GM21723 (cell line): ENCODE data around the gene DYSF.

Experiments
- ATAC-seq: cut with Tn5 transposase; IDR thresholded peaks from one replicate; pipeline ENCODE4 v1.9.1; 2021; ENCODE audit warnings: mild to moderate bottlenecking, moderate library complexity; ENCODE audit not compliant: unreplicated experiment

DYSF gene

GRCh38 chr2:71564790-71565189 is 111.4 kb downstream of the DYSF start:
- no peak for ATAC-seq

GRCh38 chr2:71566372-71566771 is 113.0 kb downstream of the DYSF start:
- ATAC-seq: no peak

- no peak for ATAC-seq
Measured at GRCh38 chr2:71567625-71568024, 114.3 kb downstream of the DYSF start.

GRCh38 chr2:71568103-71568502 is 114.7 kb downstream of the DYSF start:
- no peak for ATAC-seq

- no peak for ATAC-seq
Measured at GRCh38 chr2:71570511-71570910, 117.2 kb downstream of the DYSF start.

- ATAC-seq: no peak
Measured at GRCh38 chr2:71570951-71571460, 117.6 kb downstream of the DYSF start.

- ATAC-seq: no peak
Measured at GRCh38 chr2:71571945-71572344, 118.6 kb downstream of the DYSF start.

GRCh38 chr2:71575966-71576365 is 122.6 kb downstream of the DYSF start:
- no peak for ATAC-seq

- ATAC-seq: no peak
Measured at GRCh38 chr2:71576541-71576940, 123.2 kb downstream of the DYSF start.

GRCh38 chr2:71577209-71577608 is 123.8 kb downstream of the DYSF start:
- no peak for ATAC-seq

- ATAC-seq: no peak
Measured at GRCh38 chr2:71578767-71579342, 125.5 kb downstream of the DYSF start.

GRCh38 chr2:71581026-71581425 is 127.7 kb downstream of the DYSF start:
- ATAC-seq: no peak

GRCh38 chr2:71583876-71584275 is 130.5 kb downstream of the DYSF start:
- ATAC-seq: no peak

GRCh38 chr2:71586471-71586870 is 133.1 kb downstream of the DYSF start:
- ATAC-seq: no peak

GRCh38 chr2:71587509-71588073 is 134.2 kb downstream of the DYSF start:
- no peak for ATAC-seq

GRCh38 chr2:71588497-71589170 is 135.3 kb downstream of the DYSF start:
- no peak for ATAC-seq

GRCh38 chr2:71589763-71590162 is 136.4 kb downstream of the DYSF start:
- no peak for ATAC-seq

- ATAC-seq: no peak
Measured at GRCh38 chr2:71591044-71591443, 137.7 kb downstream of the DYSF start.

GRCh38 chr2:71592181-71592711 is 138.9 kb downstream of the DYSF start:
- ATAC-seq: no peak

- ATAC-seq: no peak
Measured at GRCh38 chr2:71595569-71595968, 142.2 kb downstream of the DYSF start.

GRCh38 chr2:71596011-71596410 is 142.7 kb downstream of the DYSF start:
- no peak for ATAC-seq

- no peak for ATAC-seq
Measured at GRCh38 chr2:71597756-71598155, 144.4 kb downstream of the DYSF start.
